GM18526 (cell line): ENCODE results near the gene TPRN.

Experiments used
- POLR2A ChIP-seq: IDR thresholded peaks from 3 replicates; pipeline ENCODE4 v1.6.1; 2011; ENCODE audit not compliant: insufficient read length; ENCODE audit errors: extremely low read depth

The TPRN gene

DNA sequence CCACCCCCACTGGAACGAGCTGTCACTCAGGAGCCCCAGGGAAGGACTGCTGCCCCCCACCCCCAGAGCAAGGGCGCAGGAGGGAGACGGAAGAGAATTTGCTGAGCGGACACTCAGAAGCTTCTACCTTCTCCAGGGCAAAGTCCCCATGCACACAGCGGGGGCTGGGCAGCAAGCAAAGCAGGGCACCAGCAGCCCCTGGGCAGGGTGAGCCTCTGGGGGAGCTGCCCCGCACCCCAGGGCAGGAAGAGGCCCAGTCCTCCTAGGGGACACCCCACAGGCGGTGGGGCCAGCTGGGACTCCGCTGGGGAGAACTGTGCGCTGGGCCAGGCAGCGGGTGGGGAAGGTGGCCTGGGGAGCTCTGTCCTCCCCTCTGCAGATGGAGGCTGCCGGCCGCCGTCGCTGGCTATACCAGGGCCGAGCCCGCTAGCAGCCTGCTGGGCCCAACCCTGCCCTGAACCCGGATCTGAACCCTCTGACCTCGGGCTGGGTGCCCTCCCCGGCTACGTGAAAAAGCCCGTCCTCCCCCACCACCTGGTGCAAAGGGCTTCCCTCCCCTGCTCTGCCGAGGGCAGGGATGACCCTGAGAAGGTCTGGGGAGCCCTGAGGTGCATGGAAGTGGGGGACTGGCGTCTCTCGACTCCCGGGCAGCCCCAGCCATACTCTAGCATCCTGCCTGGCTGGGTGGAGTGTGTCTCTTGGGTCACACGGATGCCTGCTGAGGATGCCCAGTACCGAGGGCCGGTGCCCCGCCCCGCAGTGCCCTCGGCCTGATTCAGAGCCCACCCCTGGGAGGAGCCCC, 29.6 kb upstream of the TPRN start:
- no peak for TF ChIP-seq POLR2A

DNA sequence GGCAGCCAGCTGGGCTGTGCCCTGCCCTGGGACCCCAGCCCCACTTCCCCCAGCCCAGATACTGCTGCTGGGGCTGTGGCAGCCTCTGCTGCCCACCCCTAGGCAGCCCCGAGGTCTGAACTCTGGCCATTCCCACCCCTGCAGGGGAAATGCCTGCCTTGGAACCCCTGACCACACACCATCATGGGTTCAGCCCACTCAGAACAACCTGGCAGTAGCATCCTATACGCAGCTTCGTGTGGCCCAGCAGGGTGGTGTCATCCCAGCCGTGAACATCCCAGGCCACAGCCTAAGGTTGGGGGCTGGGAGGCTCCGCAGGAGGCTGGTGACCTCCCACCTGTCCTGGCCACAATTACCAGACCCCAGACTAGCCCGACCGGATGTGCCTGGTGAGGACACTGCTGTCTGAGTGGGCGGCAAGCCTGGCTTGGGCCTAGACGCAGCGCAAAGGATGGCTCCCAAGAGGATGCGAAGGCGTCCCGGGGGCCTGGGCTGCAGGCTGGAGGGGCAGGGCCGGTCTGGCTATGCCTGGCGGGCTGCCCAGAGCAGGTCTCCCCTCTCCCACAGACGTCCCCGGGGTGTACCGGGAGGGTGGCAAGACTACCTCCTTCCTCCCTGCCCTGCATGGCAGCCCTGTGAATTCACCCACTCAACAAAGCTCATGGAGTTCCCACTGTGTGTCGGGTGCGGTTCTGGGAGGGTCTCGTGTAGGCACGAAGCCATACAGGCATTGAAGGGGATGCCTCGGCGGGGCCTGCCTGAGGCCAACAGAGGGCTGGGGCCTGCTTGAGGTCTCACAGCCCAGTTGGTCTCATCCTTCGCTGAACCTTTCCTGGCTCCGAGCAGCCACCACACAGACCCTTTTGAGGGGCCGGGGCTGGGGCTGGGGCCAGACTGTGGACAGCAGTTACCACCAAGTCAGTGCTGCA, 28.7 kb upstream of the TPRN start:
- TF ChIP-seq POLR2A: no peak

DNA sequence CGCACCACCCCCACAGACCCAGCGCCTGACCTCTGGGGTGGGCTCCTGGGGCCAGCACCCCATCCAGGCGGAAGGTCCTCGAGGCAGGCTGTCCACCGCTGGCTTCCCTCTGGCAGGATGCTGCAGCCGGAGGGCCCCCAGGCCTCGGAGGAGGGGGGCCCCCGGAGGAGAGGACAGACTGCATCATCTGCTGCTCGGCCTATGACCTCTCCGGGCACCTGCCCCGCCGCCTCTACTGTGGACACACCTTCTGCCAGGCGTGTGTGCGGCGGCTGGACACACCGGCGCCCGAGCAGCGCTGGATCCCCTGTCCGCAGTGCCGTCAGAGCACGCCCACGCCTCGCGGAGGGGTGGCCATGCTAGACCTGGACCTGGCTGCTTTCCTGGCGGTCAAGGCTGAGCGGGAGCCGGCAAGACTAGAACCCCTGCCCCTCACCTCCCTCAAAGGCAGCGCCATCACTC, 28.0 kb upstream of the TPRN start:
- no peak for TF ChIP-seq POLR2A

DNA sequence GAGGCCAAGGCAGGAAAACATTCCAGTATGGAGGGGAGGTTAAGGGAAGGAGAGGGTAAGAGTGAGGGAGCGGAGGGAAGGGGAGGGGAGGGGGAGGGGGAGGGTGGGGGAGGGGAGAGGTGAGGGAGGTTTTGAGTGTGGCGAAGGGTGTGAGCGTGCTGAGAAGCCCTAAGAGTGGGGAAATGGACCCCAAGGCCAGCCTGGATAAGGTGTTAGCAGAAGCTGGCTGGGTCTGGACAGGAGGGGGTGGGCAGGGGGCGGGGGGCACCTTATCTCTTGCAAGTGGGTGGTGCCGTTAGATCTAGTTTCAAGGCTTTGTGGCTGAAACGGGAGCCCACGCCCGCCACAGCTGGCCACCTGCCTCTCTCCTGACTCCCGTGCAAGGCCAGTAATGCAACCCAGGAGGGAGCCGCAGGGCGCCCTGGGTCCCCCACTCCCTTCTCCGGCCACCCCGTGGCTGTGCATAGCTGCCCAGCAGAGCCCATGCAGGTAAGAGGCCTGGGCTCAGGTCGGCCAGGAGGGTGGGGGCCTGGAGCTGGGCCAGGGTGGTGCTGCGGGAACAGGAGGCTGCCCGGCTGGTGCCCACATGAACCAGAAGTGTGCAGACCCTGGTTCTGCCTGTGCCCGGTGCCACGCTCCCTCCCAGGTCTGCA, 27.4 kb upstream of the TPRN start:
- no peak for TF ChIP-seq POLR2A

DNA sequence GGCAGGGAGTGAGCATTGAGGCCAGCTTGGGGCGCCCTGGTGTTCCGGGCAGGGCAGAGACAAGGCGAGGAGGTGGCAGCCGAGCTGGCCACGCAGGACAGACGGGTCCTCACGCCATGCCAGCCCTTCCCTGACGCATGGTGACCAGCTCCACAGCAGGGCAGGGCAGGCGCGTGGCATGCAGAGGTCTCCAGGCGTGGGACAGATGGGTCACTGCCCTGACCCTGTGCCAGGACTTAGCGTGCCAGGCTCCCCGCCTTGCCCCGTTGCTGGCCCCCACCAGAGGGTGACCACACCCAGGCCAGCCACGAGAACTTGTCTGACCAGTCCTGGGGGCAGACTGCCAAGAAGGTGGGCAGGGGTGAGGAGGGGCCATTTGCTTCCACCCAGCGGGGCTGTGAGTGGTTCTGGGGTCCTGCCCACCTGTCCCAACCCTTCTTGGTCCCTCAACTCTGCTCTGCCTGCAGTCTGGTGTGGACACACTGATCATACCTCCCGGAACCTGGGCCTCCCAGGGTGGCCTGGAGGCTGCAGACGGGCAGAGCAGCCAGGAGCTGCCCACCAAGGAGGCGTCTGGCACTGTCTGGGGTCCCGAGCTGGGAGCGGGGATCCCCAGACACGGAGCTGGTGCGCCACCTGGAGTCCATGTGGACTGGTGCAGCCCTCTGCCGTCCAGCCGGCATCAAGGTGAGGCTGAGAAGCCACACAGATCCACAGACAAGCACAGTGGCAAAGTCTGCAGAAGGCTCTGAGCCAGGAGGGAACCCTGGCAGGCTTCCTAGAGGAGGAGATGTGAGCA, 26.7 kb upstream of the TPRN start, which contains the start of gene RNF224:
Gene RNF224, plus strand, starts transcription at position 449 of the 799 bp plus-strand sequence. CDS start 834 bp downstream, outside the sequence.
- TF ChIP-seq POLR2A: no peak

DNA sequence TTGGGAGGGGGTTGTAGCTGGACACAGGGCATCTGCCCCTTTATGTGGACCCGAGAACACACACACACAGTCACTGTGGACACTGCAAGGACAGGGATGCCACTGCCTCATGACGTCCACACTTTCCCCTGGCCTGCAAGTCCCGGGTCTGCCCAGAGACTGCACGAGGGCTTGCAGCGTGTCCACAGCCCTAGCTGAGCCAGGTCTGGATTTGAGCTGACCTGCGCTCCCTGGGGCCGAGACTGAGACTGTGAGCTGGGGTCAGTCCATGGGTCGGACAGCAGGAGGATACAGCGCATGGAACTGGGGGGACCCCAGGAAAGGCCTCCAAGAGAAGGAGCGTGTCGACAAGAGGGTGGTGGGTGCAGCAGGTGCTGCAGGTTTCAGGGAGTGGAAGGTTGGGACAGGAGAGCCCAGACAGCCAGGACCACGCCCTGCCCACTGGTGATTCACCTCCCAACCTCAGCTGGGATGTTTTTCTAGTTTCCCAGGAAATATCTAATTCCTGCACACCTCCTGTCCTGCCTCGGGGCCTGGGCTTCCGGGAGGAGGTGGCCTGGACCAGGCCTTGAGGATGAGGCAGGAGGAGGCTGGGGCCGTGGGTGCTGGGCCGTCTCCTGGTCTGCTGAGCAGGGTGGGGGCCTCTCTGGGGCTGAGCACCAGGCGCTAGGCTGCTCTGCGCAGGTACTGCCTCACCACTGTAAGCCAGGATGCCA, 26.0 kb upstream of the TPRN start:
- TF ChIP-seq POLR2A: no peak

DNA sequence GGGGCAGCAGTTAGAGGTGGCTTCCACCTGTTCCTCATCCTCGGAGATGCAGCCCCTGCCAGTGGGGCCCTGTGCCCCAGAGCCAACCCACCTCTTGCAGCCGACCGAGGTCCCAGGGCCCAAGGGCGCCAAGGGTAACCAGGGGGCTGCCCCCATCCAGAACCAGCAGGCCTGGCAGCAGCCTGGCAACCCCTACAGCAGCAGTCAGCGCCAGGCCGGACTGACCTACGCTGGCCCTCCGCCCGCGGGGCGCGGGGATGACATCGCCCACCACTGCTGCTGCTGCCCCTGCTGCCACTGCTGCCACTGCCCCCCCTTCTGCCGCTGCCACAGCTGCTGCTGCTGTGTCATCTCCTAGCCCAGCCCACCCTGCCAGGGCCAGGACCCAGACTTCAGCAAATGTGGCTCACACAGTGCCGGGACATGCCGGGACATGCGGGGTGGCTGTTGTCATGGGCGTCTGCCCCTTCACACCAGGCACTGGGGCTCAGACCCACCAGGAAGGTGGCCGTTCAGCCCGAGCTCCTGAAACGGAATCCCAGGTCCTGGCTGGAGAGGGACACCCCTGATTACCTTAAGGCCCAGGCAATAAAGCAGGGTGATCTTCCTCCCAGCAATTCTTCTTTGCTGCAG, 25.3 kb upstream of the TPRN start:
- no peak for TF ChIP-seq POLR2A

DNA sequence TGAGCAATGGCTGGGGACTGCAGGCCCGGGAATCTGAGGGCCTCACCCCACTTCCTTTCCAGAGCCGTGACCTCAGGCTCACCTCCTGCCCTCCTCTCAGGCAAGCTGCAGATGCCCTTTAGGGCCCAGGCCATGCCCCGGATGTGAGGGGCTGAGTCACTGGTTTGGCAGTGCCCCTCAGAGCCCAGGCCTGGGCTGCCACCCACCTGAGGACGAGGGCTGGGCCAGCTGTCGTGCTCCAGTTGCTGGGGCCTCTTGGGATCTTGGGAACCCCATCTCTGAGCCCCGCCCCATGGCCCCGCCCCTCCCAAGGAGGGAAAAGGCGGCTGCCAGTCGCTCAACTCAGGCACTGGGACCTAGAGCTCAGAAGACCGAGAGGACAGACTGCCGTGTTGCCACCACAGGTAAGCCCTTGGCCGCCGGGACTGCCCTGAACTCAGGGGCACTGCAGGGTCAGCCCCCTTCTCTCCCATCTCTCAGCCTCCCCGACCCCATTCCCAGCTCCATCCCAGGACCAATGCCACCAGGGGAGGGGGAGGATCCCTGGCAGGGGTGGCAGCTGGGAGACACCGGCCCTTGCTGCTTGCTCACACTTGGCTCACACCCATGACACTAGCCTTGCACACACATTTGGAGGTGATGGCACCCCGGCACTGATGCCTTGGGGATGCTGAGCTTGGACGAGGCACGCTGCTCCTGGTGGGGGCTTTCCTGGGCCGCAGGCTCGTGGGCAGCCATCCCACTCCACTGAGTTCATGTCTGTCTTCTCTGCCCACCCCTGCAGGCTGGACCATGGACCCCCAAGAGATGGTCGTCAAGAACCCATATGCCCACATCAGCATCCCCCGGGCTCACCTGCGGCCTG, 24.5 kb upstream of the TPRN start, which contains the start of gene CYSRT1:
Gene CYSRT1, plus strand, starts transcription at position 345 of the 865 bp plus-strand sequence. Its CDS starts 448 bp downstream, at position 793.
- TF ChIP-seq POLR2A: no peak

DNA sequence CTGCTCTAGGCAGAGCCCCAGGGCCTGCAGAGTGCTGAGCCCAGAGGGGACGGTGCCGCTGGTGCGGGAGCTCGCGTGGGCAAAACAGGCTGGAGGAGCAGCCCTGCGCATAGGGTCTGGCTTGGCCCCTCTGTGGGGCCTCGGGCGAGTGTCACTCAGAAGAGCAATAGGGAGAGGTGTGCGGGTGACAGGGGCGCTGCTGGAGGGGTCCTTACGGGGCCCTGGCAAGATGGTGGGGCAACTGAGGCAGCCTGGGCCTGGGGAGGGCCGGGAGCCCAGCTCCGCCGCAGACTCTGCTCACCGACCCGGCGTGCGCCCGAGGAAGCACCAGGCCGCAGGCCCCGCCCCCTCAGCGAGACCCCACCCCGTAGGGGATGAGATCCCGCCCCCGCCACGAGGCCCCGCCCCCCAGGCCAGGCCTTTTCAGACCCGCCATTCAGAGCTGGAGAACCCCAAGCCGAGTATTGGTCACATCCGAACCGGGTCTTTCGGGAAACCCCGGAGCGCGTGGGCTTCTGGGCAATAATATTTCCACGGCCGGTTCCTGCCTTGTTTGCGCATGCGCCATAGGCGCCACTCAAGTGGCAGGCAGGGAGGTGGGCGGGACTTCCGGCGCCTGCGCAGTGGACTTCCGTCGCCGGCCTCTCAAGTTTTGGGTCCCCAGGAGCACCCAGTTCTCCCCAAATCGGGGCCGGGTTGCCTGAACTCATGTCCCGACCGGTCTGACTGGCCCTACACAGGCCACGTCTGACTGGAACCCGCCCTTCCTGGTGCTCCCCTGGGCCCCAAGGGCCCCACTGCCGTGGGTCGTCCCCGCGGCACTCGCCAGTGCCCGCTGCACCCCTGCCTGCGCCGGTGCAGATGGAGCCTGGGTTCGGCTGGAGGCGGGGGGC, 22.8 kb upstream of the TPRN start:
- TF ChIP-seq POLR2A: peak; percentile 81

DNA sequence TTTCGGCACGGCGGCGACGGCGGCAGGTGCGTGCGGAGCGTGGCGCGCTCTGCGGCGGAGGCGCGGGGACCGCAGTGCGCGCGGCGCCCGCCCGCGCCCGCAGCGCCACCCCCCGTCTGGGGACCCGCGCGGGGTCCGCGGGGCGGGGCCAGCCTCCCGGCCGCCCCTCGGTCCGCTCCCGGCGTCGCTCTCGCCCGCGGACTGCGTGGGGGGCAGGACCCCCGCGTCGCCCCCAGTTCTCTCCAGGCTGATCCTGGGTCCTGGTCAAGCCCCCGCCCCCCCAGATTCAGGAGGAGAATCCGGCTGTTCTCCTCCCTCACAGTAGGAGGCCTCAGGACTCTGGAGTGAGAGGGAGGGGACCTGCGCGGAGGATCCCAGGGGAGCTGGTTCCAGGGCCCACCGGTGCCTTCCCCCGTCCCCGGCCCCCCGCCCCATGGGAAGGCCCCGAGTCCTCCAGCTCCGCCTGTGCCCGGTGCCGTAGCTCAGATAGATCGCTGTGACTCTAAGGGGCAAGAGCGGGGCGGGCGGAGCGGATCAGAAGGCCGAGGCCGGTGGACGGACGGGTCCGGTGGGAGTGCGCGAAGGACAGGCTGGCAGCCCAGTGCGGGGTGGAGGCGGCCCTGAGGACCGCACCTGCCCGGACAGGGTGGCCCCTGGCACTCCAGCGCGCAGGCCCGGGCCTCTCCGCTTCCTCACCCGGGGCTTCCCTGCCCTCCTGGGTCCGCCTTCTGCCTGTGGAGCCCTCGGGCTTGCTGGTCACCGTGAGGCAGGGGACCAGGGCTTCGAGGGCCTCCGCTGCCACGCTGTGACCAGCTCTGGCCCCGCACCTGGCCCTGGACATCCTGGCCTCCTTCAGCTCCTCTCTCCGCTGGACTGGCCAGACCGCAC, 21.9 kb upstream of the TPRN start, which contains the start of gene RNF208:
Gene RNF208, minus strand, starts transcription at position 51 of the 888 bp plus-strand sequence. CDS start 1,028 bp downstream, outside the sequence.
- no peak for TF ChIP-seq POLR2A
